Caco-2 (cell line): ENCODE data around the gene INPP5D. TPM values are rescaled to one million over a fixed set of nuclear protein-coding genes. Genes with fewer than 3 reads are reported as not detected.

Experiments
- BruUV-seq: library from RNA; stranded (reverse); fragments of 400-500 nt; replicated peaks from 2 replicates; lab custom pipeline; 2021; lab: Mats Ljungman, UMichigan
- CTCF ChIA-PET: fragments of 300-600 bp; sonication (Branson Sonifier 250); formaldehyde crosslinking; loops from one replicate; lab custom pipeline; 2022; ENCODE audit warnings: antibody characterized with exemption; lab: Charles Lee
- POLR2A ChIA-PET: fragments of 300-600 bp; sonication (Branson Sonifier 250); formaldehyde crosslinking; loops from one replicate; lab custom pipeline; 2022; ENCODE audit warnings: antibody characterized with exemption; lab: Charles Lee
- DNase-seq, 2 experiments: peaks; one replicate each; pipeline versions ENCODE4 v3.0.0 to v3.0.0-alpha.2; 2020 to 2022
- H3K27me3 ChIP-seq: replicated peaks from 2 replicates; pipeline ENCODE4 v1.6.0; 2011; ENCODE audit warnings: low read length; ENCODE audit not compliant: control insufficient read depth, insufficient read depth
- H3K36me3 ChIP-seq: 2 replicates; pipeline ENCODE4 v1.5.1; 2011; ENCODE audit warnings: low read length; ENCODE audit not compliant: control insufficient read depth, insufficient read depth
- H3K4me1 ChIP-seq: fragments of 250-450 bp; sonication (Bioruptor Pico); 2 replicates; pipeline ENCODE4 v1.5.1; 2020; ENCODE audit warnings: mild to moderate bottlenecking
- H3K4me3 ChIP-seq: 2 replicates; pipeline ENCODE4 v1.5.1; 2011; ENCODE audit warnings: low read depth, mild to moderate bottlenecking, control low read depth, low read length
- H3K9me3 ChIP-seq: fragments of 250-450 bp; sonication (Bioruptor Pico); 2 replicates; pipeline ENCODE4 v1.5.1; 2020; ENCODE audit warnings: mild to moderate bottlenecking, moderate library complexity
- H3K27ac Mint-ChIP-seq: one replicate; pipeline ENCODE4 v1.8.0; 2022; ENCODE audit warnings: mixed read lengths; ENCODE audit not compliant: unreplicated experiment
- H3K27me3 Mint-ChIP-seq: one replicate; pipeline ENCODE4 v1.8.0; 2022; ENCODE audit warnings: mixed read lengths; ENCODE audit not compliant: insufficient read depth, unreplicated experiment
- H3K36me3 Mint-ChIP-seq: one replicate; pipeline ENCODE4 v1.8.0; 2022; ENCODE audit warnings: mild to moderate bottlenecking, mixed read lengths; ENCODE audit not compliant: insufficient read depth, unreplicated experiment
- H3K4me1 Mint-ChIP-seq: one replicate; pipeline ENCODE4 v1.8.0; 2022; ENCODE audit warnings: low read depth, mixed read lengths; ENCODE audit not compliant: unreplicated experiment
- H3K4me3 Mint-ChIP-seq: one replicate; pipeline ENCODE4 v1.8.0; 2022; ENCODE audit warnings: mild to moderate bottlenecking, moderate library complexity, mixed read lengths; ENCODE audit not compliant: unreplicated experiment
- H3K9me3 Mint-ChIP-seq: one replicate; pipeline ENCODE4 v1.8.0; 2022; ENCODE audit warnings: mixed read lengths; ENCODE audit not compliant: unreplicated experiment
- intact Hi-C: fragments of 100-400 bp; cut with micrococcal nuclease; formaldehyde crosslinking; loops from one replicate; pipeline ENCODE4 v1.10.0; 2022; ENCODE audit not compliant: unreplicated experiment
- total RNA-seq: library from RNA; stranded (reverse); gene quantifications from 2 replicates; pipeline ENCODE4 v1.2.3, GENCODE V29; 2022
- TF ChIP-seq, protein P1 (sequence below), 2 experiments: fragments of 200-600 bp in 1 of 2; IDR thresholded peaks; 1 replicate in 1 of 2; 2 replicates in 1 of 2; pipeline versions ENCODE4 v1.5.1 to v1.8.0; 2011 to 2022; ENCODE audit warnings: antibody characterized with exemption in 1 of 2, control low read depth in 1 of 2, inconsistent platforms in 1 of 2, low read depth in 1 of 2, low read length in 1 of 2, mild to moderate bottlenecking in 1 of 2, moderate library complexity in 1 of 2; ENCODE audit not compliant: insufficient read depth in 1 of 2, severe bottlenecking in 1 of 2, unreplicated experiment in 1 of 2

Gene INPP5D
- total RNA-seq, 1 experiment from 2014 or later: not detected

DNA sequence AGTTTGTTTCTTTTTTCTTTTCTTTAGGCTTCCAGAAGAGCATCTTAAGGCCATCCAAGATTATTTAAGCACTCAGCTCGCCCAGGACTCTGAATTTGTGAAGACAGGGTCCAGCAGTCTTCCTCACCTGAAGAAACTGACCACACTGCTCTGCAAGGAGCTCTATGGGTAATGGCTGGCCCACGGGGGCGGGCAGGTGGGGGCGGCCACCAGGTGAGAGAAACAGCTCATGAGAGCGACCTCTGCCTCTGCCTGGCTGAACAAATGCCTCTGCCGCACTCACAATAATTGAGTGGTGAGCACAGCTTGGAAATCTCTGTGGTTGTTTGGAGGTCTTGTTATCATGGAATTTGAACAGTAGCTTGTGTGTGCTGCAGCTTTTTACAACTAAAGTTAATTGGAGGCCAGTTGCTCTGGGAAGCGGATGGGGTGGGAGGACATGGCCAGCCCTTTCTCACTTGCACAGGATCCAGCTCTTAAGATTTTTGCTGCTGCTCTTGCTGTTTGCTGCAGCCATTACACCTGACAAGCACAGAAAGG lies 70.4 kb downstream of the INPP5D start:
- no TSS peak for BruUV-seq

DNA sequence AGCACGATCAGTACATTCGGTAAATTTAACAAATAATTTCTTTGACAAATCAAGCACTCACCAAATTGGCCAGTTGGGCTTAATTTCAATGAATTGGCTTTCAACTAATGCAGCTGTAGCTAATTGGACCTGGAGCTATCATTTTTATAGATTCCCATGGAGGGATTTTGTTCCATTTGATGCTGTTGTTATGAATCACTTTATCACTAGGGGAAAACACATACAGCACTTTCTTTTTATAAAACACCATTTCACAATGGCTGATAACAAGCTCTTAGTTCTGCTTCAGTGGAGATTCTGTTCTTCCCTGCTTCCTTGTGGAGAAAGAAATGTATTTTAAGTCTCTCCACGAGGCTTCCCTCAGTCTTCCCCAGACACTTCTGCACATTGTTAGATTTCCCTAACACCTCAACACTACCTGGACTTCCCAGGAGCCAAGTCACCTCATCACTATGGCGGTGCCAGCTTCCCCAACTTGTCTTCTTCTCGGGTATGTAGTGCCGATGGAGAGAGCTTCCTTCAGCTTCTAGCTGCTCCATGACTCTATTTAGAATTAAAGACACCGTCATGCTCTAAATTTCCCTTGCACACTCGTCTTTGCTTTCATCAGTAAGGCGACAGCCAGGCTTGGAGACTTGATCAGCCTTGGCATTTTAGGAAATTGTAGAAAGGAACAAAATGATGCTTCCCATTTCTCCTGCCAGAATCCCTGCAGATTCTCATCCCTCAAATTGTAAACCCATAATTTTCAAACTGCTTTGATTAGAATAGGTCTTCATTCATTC lies 72.0 kb downstream of the INPP5D start:
- H3K36me3 Mint-ChIP-seq: no peaks in the 10 kb centered on the region
- ChIA-PET POLR2A (no interaction called here), CTCF (interaction anchor here (0.6 kb wide), 1 partner anchor 294 kb away, joined by 4 read pairs; no protein-coding TSS in a partner anchor)
- H3K4me1 Mint-ChIP-seq: no peaks in the 10 kb centered on the region
- no peaks in the 10 kb centered on the region for H3K27me3 ChIP-seq
- H3K4me3 Mint-ChIP-seq: no peak overlapping the region
- DNase-seq: no peak
- H3K36me3 ChIP-seq: no peaks in the 10 kb centered on the region
- no TSS peak for BruUV-seq
- no peaks in the 10 kb centered on the region for H3K9me3 ChIP-seq
- peaks cover 5% of the 10 kb centered on the region for H3K4me1 ChIP-seq
- TF ChIP-seq, protein P1, sequence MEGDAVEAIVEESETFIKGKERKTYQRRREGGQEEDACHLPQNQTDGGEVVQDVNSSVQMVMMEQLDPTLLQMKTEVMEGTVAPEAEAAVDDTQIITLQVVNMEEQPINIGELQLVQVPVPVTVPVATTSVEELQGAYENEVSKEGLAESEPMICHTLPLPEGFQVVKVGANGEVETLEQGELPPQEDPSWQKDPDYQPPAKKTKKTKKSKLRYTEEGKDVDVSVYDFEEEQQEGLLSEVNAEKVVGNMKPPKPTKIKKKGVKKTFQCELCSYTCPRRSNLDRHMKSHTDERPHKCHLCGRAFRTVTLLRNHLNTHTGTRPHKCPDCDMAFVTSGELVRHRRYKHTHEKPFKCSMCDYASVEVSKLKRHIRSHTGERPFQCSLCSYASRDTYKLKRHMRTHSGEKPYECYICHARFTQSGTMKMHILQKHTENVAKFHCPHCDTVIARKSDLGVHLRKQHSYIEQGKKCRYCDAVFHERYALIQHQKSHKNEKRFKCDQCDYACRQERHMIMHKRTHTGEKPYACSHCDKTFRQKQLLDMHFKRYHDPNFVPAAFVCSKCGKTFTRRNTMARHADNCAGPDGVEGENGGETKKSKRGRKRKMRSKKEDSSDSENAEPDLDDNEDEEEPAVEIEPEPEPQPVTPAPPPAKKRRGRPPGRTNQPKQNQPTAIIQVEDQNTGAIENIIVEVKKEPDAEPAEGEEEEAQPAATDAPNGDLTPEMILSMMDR (IDR thresholded peaks at IDR 0.05; ENCODE audit: insufficient read depth in 1 of 2, low read depth in 1 of 2, low read length in 1 of 2, severe bottlenecking in 1 of 2, unreplicated experiment in 1 of 2): no peak
- intact Hi-C loops: no loop called here
- no peak overlapping the region for H3K27ac Mint-ChIP-seq
- H3K27me3 Mint-ChIP-seq: peaks cover 5% of the 10 kb centered on the region
- no peak overlapping the region for H3K4me3 ChIP-seq
- no peaks in the 10 kb centered on the region for H3K9me3 Mint-ChIP-seq

More for the DNA sequence above, 70.4 kb downstream of the INPP5D start:
- DNase-seq: no peak
- H3K4me3 Mint-ChIP-seq: no peak overlapping the region
- Histone ChIP-seq H3K27me3 (no peaks in the 10 kb centered on the region), H3K9me3 (no peaks in the 10 kb centered on the region), H3K4me1 (peaks cover 5% of the 10 kb centered on the region), H3K36me3 (no peaks in the 10 kb centered on the region), H3K4me3 (no peak overlapping the region)
- no peaks in the 10 kb centered on the region for H3K9me3 Mint-ChIP-seq
- intact Hi-C loops: no loop called here
- ChIA-PET POLR2A (no interaction called here), CTCF (no interaction called here)
- H3K36me3 Mint-ChIP-seq: no peaks in the 10 kb centered on the region
- no peak overlapping the region for H3K27ac Mint-ChIP-seq
- H3K27me3 Mint-ChIP-seq: peaks cover 5% of the 10 kb centered on the region
- no peaks in the 10 kb centered on the region for H3K4me1 Mint-ChIP-seq
- TF ChIP-seq, protein P1 (IDR thresholded peaks at IDR 0.05; ENCODE audit: insufficient read depth in 1 of 2, low read depth in 1 of 2, low read length in 1 of 2, severe bottlenecking in 1 of 2, unreplicated experiment in 1 of 2): no peak

DNA sequence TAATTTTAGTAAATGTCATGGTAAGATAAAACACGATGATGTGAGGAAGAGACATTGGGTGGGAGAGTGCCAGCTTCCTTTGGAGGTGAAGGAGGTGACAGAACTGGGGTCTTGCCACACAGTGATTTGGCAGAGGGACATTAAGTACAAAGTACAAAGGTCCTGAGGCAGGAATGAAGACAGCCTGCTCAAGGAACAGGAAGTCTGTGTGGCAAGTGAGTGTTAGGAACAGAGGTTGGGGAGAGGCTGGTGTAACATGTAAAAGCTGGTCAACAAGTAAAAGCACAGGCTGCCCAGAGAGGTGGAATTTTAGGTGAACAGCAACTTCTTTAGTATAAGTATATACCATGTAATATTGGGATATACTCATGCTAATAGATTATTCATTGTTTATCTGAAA lies 73.1 kb downstream of the INPP5D start:
- H3K4me1 ChIP-seq: peaks cover 5% of the 10 kb centered on the region
- no peaks in the 10 kb centered on the region for H3K36me3 Mint-ChIP-seq
- H3K4me1 Mint-ChIP-seq: no peaks in the 10 kb centered on the region
- DNase-seq: no peak
- no peaks in the 10 kb centered on the region for H3K27me3 ChIP-seq
- POLR2A ChIA-PET: no interaction called here
- no TSS peak for BruUV-seq
- TF ChIP-seq, protein P1 (IDR thresholded peaks at IDR 0.05; ENCODE audit: insufficient read depth in 1 of 2, low read depth in 1 of 2, low read length in 1 of 2, severe bottlenecking in 1 of 2, unreplicated experiment in 1 of 2): no peak
- no peak overlapping the region for H3K27ac Mint-ChIP-seq
- intact Hi-C loops: no loop called here
- no peaks in the 10 kb centered on the region for H3K9me3 Mint-ChIP-seq
- H3K27me3 Mint-ChIP-seq: peaks cover 5% of the 10 kb centered on the region
- no peaks in the 10 kb centered on the region for H3K36me3 ChIP-seq
- CTCF ChIA-PET: no interaction called here
- H3K4me3 Mint-ChIP-seq: no peak overlapping the region
- no peaks in the 10 kb centered on the region for H3K9me3 ChIP-seq
- no peak overlapping the region for H3K4me3 ChIP-seq
